GM21529 (cell line): ENCODE data around the gene SETD6.
A peak's percentile ranks its signal among the peaks of the same experiment; 100 is the strongest.

Experiments
- ATAC-seq: cut with Tn5 transposase; IDR thresholded peaks from one replicate; pipeline ENCODE4 v1.9.1; 2021; ENCODE audit not compliant: unreplicated experiment

SETD6 gene

DNA sequence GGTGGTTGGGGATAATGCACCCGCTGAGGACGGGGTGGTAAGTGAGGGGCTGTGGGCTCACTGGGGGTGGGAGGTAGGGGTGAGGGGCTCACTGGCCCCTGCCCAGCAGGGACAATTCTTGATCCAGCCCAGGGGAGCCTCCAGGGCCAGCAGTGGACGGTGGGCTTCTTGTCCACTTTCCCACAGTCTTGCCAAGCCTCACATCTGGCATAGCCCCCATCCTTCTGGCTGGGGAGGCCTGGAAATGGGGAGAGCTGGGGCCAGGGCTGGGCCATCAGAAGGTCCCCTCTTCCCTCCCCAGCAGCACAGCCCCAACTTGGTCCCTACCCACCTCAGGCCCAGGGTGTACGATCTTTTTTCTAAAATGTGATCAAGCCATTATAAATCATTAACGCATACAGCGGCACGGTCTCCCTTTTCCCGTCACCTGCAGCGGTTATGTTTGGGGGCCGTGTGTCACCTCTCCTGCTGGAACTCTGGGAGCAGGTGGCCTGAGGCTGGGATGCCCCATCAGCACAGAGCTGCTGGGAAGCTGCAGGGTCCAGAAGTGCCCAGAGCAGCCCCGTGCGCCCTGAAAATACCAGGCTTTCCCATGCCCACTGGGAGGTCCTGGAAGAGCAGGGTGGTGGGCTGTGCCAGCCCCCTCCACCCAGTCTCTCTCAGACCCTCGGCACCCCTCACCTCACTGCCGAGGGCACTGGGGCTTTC, 7.2 kb upstream of the SETD6 start:
- no peak for ATAC-seq

- no peak for ATAC-seq
These were observed 6.6 kb upstream of the SETD6 start for GRCh38 chr16:58508671-58509251.

DNA sequence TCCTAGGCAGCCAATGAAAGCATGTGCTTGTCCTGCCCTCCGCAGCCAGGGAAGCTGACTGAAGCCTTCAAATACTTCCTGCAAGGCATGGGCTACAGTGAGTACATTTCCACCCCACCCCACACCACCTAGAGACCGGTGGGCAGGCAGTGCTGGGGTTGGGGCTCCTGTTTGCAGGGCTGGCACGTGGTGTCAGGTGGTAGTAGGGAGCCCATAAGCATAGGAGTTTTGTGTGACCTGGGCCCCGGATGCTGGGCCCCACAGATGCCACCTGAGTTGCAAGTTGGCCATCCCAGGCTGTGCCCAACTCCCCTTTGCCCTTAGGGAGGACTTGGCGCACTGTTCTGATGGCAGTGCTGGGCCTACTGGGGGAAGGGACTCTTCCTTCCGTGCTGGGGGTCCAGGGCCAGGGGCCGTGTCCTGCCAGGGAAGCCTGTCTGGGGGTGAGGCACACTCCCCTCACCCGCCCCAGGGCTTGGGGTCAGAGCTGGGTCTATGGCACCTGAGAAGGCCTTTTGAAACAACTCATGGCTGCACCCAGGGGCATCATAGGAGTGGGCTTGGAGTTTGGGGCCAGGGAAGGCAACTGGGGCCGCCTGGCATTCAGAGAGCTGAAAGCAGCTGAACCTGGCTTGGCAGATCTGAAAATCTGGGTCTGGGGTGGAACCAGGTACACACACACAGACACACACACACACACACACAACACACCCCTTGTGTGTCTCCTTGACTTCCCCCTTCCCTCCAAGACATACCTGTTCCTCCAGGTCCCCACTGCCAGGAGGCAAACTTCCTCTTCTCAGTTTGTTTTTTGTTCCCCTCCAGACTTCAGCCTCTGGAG, 5.8 kb upstream of the SETD6 start:
- no peak for ATAC-seq

- ATAC-seq: no peak
These were observed 5.1 kb upstream of the SETD6 start for GRCh38 chr16:58510097-58510775.

- no peak for ATAC-seq
These were observed 4.3 kb upstream of the SETD6 start for GRCh38 chr16:58510776-58511628.

GRCh38 chr16:58511933-58512815, 3.1 kb upstream of the SETD6 start:
- peak; percentile 30 for ATAC-seq

DNA sequence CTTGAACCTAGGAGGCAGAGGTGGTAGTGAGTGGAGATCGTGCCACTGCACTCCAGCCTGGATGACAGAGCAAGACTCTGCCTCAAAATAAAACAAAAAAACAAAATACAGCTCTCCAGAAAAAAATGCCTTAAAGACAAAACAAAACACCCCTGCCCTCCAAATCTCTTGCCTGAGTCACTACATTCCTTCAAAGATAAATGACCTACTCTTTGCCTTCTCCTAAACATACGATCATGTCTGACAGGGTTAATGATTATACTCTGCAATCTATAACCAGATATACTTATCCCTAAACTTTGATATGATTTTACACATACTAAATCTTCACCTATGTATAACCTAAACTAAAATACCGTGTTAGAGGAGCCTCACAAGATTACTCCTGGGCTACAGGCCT, 1.4 kb upstream of the SETD6 start:
- no peak for ATAC-seq

DNA sequence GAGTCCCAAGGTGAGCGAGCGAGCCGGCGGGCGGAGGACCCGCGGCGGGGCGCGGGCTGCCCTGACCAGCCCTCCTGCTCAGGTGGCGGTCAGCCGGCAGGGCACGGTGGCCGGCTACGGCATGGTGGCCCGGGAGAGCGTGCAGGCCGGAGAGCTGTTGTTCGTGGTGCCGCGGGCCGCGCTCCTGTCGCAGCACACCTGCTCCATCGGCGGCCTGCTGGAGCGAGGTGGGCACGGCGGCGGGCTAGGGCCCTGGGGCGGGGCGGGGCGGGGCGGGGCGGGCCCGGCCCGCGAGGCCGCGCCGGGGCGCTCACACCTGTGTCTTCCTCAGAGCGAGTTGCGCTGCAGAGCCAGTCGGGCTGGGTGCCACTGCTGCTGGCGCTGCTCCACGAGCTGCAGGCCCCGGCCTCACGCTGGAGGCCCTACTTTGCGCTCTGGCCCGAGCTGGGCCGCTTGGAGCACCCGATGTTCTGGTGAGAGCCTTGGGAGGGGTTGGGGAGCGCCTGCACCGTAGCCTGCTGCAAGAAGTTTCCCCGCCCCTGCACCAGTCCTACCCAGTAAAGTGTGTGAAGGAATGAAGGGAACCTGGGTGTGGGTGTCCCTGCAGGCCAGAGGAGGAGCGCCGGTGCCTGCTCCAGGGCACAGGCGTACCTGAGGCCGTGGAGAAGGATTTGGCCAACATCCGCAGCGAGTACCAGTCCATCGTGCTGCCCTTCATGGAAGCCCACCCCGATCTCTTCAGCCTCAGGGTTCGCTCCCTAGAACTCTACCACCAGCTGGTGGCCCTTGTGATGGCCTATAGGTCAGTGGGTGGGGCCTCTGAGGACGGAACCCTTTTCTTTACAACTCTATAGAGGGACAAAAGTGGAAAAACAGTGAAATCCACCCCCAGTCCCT, 802 bp downstream of the SETD6 start:
- peak; percentile 40 for ATAC-seq

GRCh38 chr16:58516768-58517107, 1.4 kb downstream of the SETD6 start:
- no peak for ATAC-seq

DNA sequence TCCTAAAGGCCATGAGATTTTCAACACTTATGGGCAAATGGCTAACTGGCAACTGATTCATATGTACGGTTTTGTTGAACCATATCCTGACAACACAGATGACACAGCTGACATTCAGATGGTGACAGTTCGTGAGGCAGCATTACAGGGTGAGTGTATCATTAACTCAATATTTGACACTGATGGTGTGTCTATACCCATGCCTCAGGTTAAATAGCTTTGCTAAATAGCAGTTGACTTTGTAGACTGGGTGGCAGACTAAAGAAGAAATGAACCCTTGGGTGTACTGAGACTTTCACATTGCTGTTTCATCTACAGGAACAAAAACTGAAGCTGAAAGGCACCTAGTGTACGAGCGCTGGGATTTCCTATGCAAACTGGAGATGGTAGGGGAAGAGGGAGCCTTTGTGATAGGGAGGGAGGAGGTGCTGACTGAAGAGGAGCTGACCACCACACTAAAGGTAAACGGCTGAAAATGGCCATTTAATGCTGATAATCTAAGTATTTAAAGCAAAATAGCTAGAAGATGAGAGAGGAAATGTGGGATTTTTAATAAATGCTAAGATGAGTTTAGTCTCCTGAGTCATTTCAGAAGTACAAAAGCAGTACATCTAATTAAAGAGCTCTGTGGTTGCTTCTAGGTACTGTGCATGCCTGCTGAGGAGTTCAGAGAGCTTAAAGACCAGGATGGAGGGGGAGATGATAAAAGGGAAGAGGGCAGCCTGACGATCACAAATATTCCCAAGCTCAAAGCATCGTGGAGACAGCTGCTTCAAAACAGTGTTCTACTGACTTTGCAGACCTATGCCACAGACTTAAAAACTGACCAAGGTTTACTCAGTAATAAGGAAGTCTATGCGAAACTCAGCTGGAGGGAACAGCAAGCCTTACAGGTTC, 3.0 kb downstream of the SETD6 start:
- peak; percentile 39 for ATAC-seq

DNA sequence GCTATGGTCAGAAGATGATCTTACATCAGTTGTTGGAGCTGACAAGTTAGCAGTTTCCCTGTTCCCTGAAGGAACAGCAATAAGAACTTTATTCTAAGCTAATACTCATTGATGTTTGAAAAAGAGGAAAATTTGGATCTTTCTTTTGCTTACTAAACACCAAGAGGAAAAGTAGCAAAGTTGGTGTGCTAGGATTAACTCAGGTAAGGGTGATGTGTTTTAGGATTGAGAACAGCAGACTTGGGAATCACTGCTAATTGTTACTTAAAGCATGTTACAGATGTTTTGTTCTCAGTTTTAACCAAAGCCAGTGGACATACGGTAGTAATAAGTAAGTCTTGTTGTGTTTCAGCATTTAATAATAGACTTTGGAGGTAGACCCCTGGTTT, 3.7 kb downstream of the SETD6 start:
- no peak for ATAC-seq

- no peak for ATAC-seq
These were observed 4.4 kb downstream of the SETD6 start for GRCh38 chr16:58519707-58520106.

DNA sequence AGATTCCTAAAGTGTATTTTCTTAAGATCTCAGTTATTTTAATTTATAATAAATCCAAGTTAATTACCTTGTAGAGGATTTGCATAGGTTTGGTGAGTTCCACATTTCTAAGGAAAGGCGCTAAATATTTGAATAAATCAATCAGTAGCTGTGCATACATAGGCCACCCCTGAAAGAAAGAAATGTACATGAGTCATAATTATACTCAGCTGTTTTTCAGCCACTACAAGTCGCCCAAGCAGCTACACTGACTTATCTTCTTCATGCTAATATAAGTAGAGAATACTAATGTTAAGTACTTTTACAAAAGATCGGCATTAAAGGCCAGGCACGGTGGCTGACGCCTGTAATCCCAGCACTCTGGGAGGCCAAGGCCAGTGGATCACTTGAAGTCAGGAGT, 14.9 kb downstream of the SETD6 start:
- ATAC-seq: no peak

DNA sequence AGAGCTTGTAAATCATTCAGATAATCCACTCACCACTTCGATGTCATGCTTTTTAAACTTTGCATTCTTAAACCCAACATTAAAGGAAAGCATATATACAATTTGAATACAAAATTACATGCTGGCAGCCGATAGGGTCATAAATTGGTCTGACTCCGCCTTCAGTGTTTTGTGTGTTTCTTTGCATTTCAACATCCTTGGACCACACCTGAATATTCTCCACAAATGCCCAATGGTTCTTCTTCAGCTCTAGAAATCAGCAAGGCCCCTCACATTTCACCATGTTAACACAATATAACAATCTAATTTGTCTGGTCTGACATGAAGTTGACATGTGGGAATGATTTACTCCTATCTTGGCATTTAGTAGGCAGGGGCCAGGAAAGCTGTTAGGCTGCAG, 17.1 kb downstream of the SETD6 start:
- no peak for ATAC-seq

GRCh38 chr16:58533751-58534470, 18.6 kb downstream of the SETD6 start:
- ATAC-seq: no peak

DNA sequence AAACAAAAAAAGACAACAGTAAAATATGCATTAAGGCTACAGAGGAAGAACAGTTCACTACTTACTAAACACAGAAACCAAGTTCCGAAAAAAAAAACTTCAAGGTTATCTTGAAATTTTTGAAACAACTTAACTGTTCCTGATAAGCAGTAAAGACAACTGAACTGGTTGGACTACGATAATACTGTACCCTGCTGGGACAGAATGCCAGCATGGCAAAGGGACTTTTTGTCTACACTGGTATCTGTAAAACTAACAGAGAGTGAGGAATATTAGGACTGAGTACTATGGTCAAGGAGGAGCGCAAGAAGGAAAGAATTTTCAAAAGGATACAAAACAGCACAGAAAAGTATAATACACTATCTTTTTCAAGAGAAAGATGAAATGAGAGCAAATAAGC, 19.8 kb downstream of the SETD6 start:
- ATAC-seq: no peak

DNA sequence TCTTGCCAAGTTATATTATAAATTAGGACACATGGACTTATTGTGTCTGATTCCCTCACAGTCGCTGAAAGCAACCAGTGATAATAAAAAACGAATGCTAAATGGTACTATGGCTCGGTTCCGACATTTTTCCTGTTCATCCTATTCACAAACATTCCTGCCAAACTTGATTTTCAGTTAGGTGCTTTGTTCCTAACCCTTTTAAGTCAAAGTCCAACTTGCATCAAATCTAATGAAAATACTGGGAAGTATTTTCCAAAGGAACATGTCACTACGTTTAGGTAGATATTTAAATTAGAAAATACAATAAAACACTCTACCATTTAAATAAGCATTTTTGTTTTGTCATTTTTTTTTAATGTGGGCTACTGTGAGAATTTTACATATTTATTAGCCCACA, 21.0 kb downstream of the SETD6 start:
- ATAC-seq: no peak
